H1 (cell line): ENCODE measurements around the gene C2CD4A. TPM values are rescaled to one million over a fixed set of nuclear protein-coding genes. Genes with fewer than 3 reads are reported as not detected.

Experiments
- CTCF ChIA-PET: fragments of 300-600 bp; sonication (Branson Sonifier 250); formaldehyde crosslinking; loops from one replicate; lab custom pipeline; 2021; ENCODE audit not compliant: partially characterized antibody; lab: Charles Lee
- POLR2A ChIA-PET: fragments of 300-600 bp; sonication (Branson Sonifier 250); formaldehyde crosslinking; loops from one replicate; lab custom pipeline; 2021; ENCODE audit warnings: inconsistent platforms; ENCODE audit not compliant: partially characterized antibody; lab: Charles Lee
- DNase-seq, 2 experiments: peaks; one replicate each; pipeline versions ENCODE4 v3.0.0 to v3.0.0-alpha.2; 2010 to 2022; ENCODE audit warnings: low spot score in 2 of 2, low read depth in 1 of 2, mixed read lengths in 1 of 2
- FAIRE-seq: peaks from 2 replicates; lab custom pipeline; 2011; peaks lifted over from hg19 to GRCh38; lab: Jason Lieb, UNC
- H2AFZ ChIP-seq: 2 replicates; pipeline ENCODE4 v1.8.1; 2012; ENCODE audit warnings: low read length, inconsistent platforms
- H2AK5ac ChIP-seq: 2 replicates; pipeline ENCODE4 v1.6.1; 2013; ENCODE audit warnings: low read depth, low read length
- H2BK120ac ChIP-seq: replicated peaks from 2 replicates; pipeline ENCODE3; 2013; ENCODE audit warnings: low read depth, low read length, inconsistent platforms
- H2BK12ac ChIP-seq: 2 replicates; pipeline ENCODE4 v1.6.1; 2013; ENCODE audit warnings: low read depth, low read length
- H2BK15ac ChIP-seq: 2 replicates; pipeline ENCODE4 v1.6.1; 2013; ENCODE audit warnings: low read length
- H2BK20ac ChIP-seq: 2 replicates; pipeline ENCODE4 v1.6.1; 2013; ENCODE audit warnings: low read length
- H2BK5ac ChIP-seq: 2 replicates; pipeline ENCODE4 v1.6.1; 2013; ENCODE audit warnings: low read depth, low read length
- H3K14ac ChIP-seq: 2 replicates; pipeline ENCODE4 v1.6.1; 2013; ENCODE audit warnings: inconsistent platforms; ENCODE audit not compliant: insufficient read length
- H3K18ac ChIP-seq: 2 replicates; pipeline ENCODE4 v1.6.1; 2013; ENCODE audit warnings: low read length; ENCODE audit errors: extremely low read depth
- H3K23ac ChIP-seq: 2 replicates; pipeline ENCODE4 v1.6.1; 2013; ENCODE audit warnings: inconsistent platforms; ENCODE audit not compliant: insufficient read length
- H3K23me2 ChIP-seq: 2 replicates; pipeline ENCODE4 v1.6.1; 2013; ENCODE audit warnings: low read depth, low read length
- H3K27ac ChIP-seq: 2 replicates; pipeline ENCODE4 v1.6.1; 2011; ENCODE audit warnings: low read depth, low read length, inconsistent platforms
- H3K27me3 ChIP-seq, 4 experiments: replicated peaks in 1 of 4; 1 replicate in 1 of 4; 2 replicates in 3 of 4; pipeline versions ENCODE4 v1.6.1 to v1.8.1; 2011 to 2013; ENCODE audit warnings: low read length in 3 of 4, mild to moderate bottlenecking in 3 of 4, inconsistent platforms in 2 of 4, mixed read lengths in 2 of 4, moderate library complexity in 1 of 4; ENCODE audit not compliant: control insufficient read depth in 3 of 4, insufficient read depth in 3 of 4; ENCODE audit errors: extremely low read depth in 1 of 4
- H3K36me3 ChIP-seq, 4 experiments: 2 replicates each; pipeline versions ENCODE4 v1.6.1 to v1.8.1; 2011 to 2013; ENCODE audit warnings: mild to moderate bottlenecking in 4 of 4, low read length in 3 of 4, moderate library complexity in 2 of 4, control low read depth in 1 of 4, inconsistent platforms in 1 of 4; ENCODE audit not compliant: insufficient read depth in 4 of 4, control insufficient read depth in 2 of 4
- H3K4ac ChIP-seq: replicated peaks from 2 replicates; pipeline ENCODE3; 2013; ENCODE audit warnings: low read length, low read depth, mixed read lengths, inconsistent platforms; ENCODE audit not compliant: insufficient read length
- H3K4me1 ChIP-seq, 4 experiments: replicated peaks in 1 of 4; 1 replicate in 1 of 4; 2 replicates in 3 of 4; pipeline versions ENCODE4 v1.6.1 to v1.8.1; 2011 to 2013; ENCODE audit warnings: low read length in 3 of 4, inconsistent platforms in 2 of 4, mixed read lengths in 1 of 4; ENCODE audit not compliant: insufficient read depth in 4 of 4, control insufficient read depth in 3 of 4
- H3K4me2 ChIP-seq, 2 experiments: 2 replicates each; pipeline versions ENCODE4 v1.6.1 to v1.8.1; 2011 to 2013; ENCODE audit warnings: low read depth in 2 of 2, low read length in 2 of 2, control low read depth in 1 of 2, inconsistent platforms in 1 of 2, mild to moderate bottlenecking in 1 of 2; ENCODE audit not compliant: insufficient read depth in 1 of 2
- H3K4me3 ChIP-seq, 4 experiments: fragments of 200-600, 300-600 bp in 1 of 4; sonication (generic), shearing (Covaris generic), sonication (Bioruptor Twin) in 1 of 4; 2 replicates each; pipeline versions ENCODE4 v1.5.1 to v1.8.1; 2011 to 2016; ENCODE audit warnings: low read length in 4 of 4, low read depth in 3 of 4, control low read depth in 2 of 4, inconsistent platforms in 2 of 4, mild to moderate bottlenecking in 2 of 4, mixed read lengths in 1 of 4, moderate library complexity in 1 of 4; ENCODE audit not compliant: insufficient read depth in 2 of 4; ENCODE audit errors: extremely low read depth in 1 of 4
- H3K56ac ChIP-seq: replicated peaks from 2 replicates; pipeline ENCODE3; 2013; ENCODE audit warnings: low read depth, mild to moderate bottlenecking, mixed read lengths, low read length, inconsistent platforms; ENCODE audit not compliant: insufficient read length
- H3K79me1 ChIP-seq: 2 replicates; pipeline ENCODE4 v1.6.1; 2013; ENCODE audit warnings: low read depth, low read length, control low read depth
- H3K79me2 ChIP-seq, 2 experiments: 2 replicates each; pipeline versions ENCODE4 v1.6.1 to v1.8.1; 2012 to 2013; ENCODE audit warnings: low read length in 2 of 2, mild to moderate bottlenecking in 2 of 2, inconsistent platforms in 1 of 2; ENCODE audit not compliant: insufficient read depth in 2 of 2, control insufficient read depth in 1 of 2
- H3K9ac ChIP-seq, 4 experiments: replicated peaks in 1 of 4; 1 replicate in 1 of 4; 2 replicates in 3 of 4; pipeline versions ENCODE4 v1.6.1 to v1.8.1; 2011 to 2013; ENCODE audit warnings: low read depth in 3 of 4, low read length in 3 of 4, control low read depth in 2 of 4, mild to moderate bottlenecking in 2 of 4, moderate library complexity in 2 of 4, inconsistent platforms in 1 of 4; ENCODE audit errors: extremely low read depth in 1 of 4
- H3K9me3 ChIP-seq, 2 experiments: 2 replicates each; pipeline versions ENCODE4 v1.6.1 to v1.8.1; 2012 to 2013; ENCODE audit warnings: mild to moderate bottlenecking in 2 of 2, moderate library complexity in 2 of 2, control low read depth in 1 of 2, inconsistent platforms in 1 of 2, low read depth in 1 of 2, low read length in 1 of 2, mixed read lengths in 1 of 2; ENCODE audit not compliant: insufficient read depth in 2 of 2
- H4K20me1 ChIP-seq, 2 experiments: replicated peaks in 1 of 2; 2 replicates each; pipeline versions ENCODE3 to v1.8.1; 2011 to 2013; ENCODE audit warnings: inconsistent platforms in 2 of 2, low read length in 2 of 2, mild to moderate bottlenecking in 1 of 2; ENCODE audit not compliant: insufficient read depth in 2 of 2, control insufficient read depth in 1 of 2
- H4K5ac ChIP-seq: 2 replicates; pipeline ENCODE4 v1.6.1; 2013; ENCODE audit warnings: low read length, low read depth, mixed read lengths, inconsistent platforms; ENCODE audit not compliant: insufficient read length
- H4K8ac ChIP-seq: 2 replicates; pipeline ENCODE4 v1.8.0; 2013; ENCODE audit warnings: mild to moderate bottlenecking, moderate library complexity, low read length, inconsistent platforms; ENCODE audit not compliant: insufficient read depth; ENCODE audit errors: extremely low read depth
- H4K91ac ChIP-seq: replicated peaks from 2 replicates; pipeline ENCODE3; 2013; ENCODE audit warnings: low read length, mixed read lengths, inconsistent platforms; ENCODE audit not compliant: insufficient read length
- ASH2L ChIP-seq: fragments of 200-600, 300-600 bp; sonication (generic); IDR thresholded peaks from one replicate; pipeline ENCODE4 v1.7.1; 2017; ENCODE audit warnings: low read length
- EP300 ChIP-seq, 2 experiments: IDR thresholded peaks; 1 replicate in 1 of 2; 2 replicates in 1 of 2; pipeline ENCODE4 v1.6.1; 2011 to 2012; ENCODE audit warnings: low read depth in 2 of 2, low read length in 2 of 2, mild to moderate bottlenecking in 2 of 2, borderline replicate concordance in 1 of 2, inconsistent platforms in 1 of 2, moderate library complexity in 1 of 2
- JUND ChIP-seq: IDR thresholded peaks from 2 replicates; pipeline ENCODE4 v1.6.1; 2011; ENCODE audit warnings: mild to moderate bottlenecking, improper control_type of control experiment, low read length
- RAD21 ChIP-seq, 2 experiments: IDR thresholded peaks in 1 of 2; conservative IDR thresholded peaks in 1 of 2; 2 replicates each; pipeline ENCODE4 v1.6.1; 2011; ENCODE audit warnings: low read depth in 2 of 2, low read length in 2 of 2, improper control_type of control experiment in 1 of 2, inconsistent platforms in 1 of 2, mild to moderate bottlenecking in 1 of 2, moderate library complexity in 1 of 2
- SIN3A ChIP-seq, 2 experiments: IDR thresholded peaks in 1 of 2; conservative IDR thresholded peaks in 1 of 2; 2 replicates each; pipeline ENCODE4 v1.6.1; 2011 to 2012; ENCODE audit warnings: low read length in 2 of 2, improper control_type of control experiment in 1 of 2, low read depth in 1 of 2, mild to moderate bottlenecking in 1 of 2
- SP2 ChIP-seq: IDR thresholded peaks from 2 replicates; pipeline ENCODE4 v1.6.1; 2012; ENCODE audit warnings: mild to moderate bottlenecking, low read length, inconsistent platforms
- ZNF274 ChIP-seq: IDR thresholded peaks from 2 replicates; pipeline ENCODE4 v1.7.0; 2012; ENCODE audit warnings: low read length, borderline replicate concordance; ENCODE audit errors: extremely low read depth
- WGBS, 2 experiments: shearing (Covaris generic) in 1 of 2; methylation state at CpG; one replicate each; pipeline versions ENCODE4 v1.1.6 to v1.1.7; 2013 to 2015; ENCODE audit warnings: low lambda C conversion rate in 2 of 2, mixed read lengths in 2 of 2, inconsistent platforms in 1 of 2, low coverage in 1 of 2, missing lambda C conversion rate in 1 of 2; ENCODE audit not compliant: insufficient replicate concordance in 2 of 2, insufficient coverage in 1 of 2, insufficient read length in 1 of 2; ENCODE audit errors: extremely low coverage in 1 of 2, missing lambda C conversion rate in 1 of 2; 5-methylcytosine and 5-hydroxymethylcytosine counted together
- long read RNA-seq, 2 experiments: library from RNA in 1 of 2; library from capped mRNA in 1 of 2; stranded (forward); transcript quantifications; one replicate each; pipeline ENCODE4 v2.0.0, GENCODE V29; 2021; ENCODE audit warnings: inconsistent platforms in 1 of 2
- polyA minus RNA-seq, 3 experiments: library from RNA; depleted of rRNA, polyadenylated mRNA; stranded (reverse); fragments of >200 nt; gene quantifications; 1 replicate in 2 of 3; 2 replicates in 1 of 3; pipeline ENCODE4 v1.2.3, GENCODE V29; 2011
- polyA plus RNA-seq, 7 experiments: library from polyadenylated mRNA; depleted of rRNA in 3 of 7; stranded (reverse) in 5 of 7; unstranded in 2 of 7; fragments of >200 nt in 5 of 7; fragments of 200-250 nt in 2 of 7; gene quantifications; 1 replicate in 5 of 7; 2 replicates in 1 of 7; 4 replicates in 1 of 7; pipeline versions ENCODE4 v1.2.1 to v1.2.3, GENCODE V29; 2011 to 2013; ENCODE audit warnings: missing spikeins in 2 of 7, mixed read lengths in 2 of 7
- total RNA-seq: library from RNA; stranded (reverse); fragmentation: NEBNext Ultra II Directional; extraction: Animal tissue kit (Norgen Biotek cat#: 25700); gene quantifications from 2 replicates; pipeline ENCODE4 v1.2.1, GENCODE V29; 2021

The C2CD4A gene, protein sequence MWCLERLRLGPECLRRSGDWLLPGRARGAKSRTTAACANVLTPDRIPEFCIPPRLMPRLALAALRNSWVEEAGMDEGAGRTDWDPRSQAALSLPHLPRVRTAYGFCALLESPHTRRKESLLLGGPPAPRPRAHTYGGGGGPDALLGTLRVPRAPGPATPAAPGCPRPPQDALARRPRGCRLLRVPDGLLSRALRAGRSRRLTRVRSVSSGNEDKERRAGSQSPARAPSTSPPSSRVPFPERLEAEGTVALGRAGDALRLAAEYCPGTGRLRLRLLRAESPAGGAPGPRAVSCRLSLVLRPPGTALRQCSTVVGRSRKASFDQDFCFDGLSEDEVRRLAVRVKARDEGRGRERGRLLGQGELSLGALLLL
- not detected in 2 replicates for total RNA-seq
- not detected in 2 replicates for polyA plus RNA-seq (2011; rRNA removed)
- polyA plus RNA-seq (2011; cell fraction: cytosol; rRNA removed), result not detected
- polyA plus RNA-seq (2011; cell fraction: nucleus; rRNA removed), result not detected
- polyA plus RNA-seq (2012, experiment 1 of 2), result 0.10 TPM in 1 of 4 replicates, not detected in the others
- 0.04 TPM for polyA plus RNA-seq (2012, experiment 2 of 2)
- polyA plus RNA-seq (2013, experiment 1 of 2), result 0.04 TPM
- 0.04 TPM for polyA plus RNA-seq (2013, experiment 2 of 2)
- polyA minus RNA-seq (2011; rRNA and poly(A)+ RNA removed), result not detected in 2 replicates
- not detected for polyA minus RNA-seq (2011; cell fraction: cytosol; rRNA and poly(A)+ RNA removed)
- 0.40 TPM for polyA minus RNA-seq (2011; cell fraction: nucleus; rRNA and poly(A)+ RNA removed)
- long read RNA-seq, experiment 1, result 0 reads
- long read RNA-seq, experiment 2, result 0 reads

DNA sequence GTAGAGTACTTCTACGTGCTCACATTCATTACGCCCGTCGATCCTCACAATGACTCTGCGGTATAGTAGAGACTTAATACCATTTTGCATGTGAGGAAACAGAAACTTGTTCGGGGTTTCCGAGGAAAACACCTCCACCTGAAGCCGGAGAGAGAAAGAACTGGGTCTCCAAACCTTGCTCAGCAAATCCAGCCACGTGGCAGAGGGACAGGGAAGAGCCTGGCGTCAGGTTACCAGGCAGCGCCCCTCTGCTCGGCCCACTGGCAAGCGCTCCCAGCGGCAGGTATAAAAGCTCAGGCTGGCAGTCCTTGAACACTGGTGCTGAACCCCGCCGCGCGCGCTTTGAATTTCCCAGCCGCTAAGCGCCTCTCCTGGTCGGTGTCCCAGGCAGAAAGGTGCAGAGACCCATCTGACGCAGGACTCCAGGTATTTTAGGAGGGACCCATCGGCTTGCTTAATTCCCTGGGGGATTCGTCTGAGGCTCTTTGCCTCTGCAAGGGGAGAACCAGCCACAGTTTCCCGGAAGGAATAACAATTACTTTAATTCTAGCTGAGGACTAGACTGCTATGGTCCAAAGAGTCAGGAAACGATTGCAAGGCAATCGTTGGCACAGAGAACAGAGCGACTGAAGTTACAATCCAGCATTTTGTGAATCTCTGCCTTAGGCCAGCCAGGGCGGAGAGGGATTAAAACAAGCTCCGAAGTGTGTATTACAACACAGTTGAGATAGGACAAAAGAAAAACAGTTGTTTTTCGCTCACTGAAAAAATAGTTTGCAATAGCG is at the start of gene C2CD4A:
TSS of gene C2CD4A (plus strand) at position 315 of the 785 bp plus-strand sequence. CDS start 637 bp downstream, outside the sequence.
- Histone ChIP-seq H2BK15ac (no peak within 1 kb of the TSS), H3K23ac (no peak within 1 kb of the TSS), H3K9me3 (no peaks in the 10 kb centered on the region), H4K20me1 (peaks cover 0 to 5% of the 10 kb centered on the region in 2 experiments), H3K27ac (no peak within 1 kb of the TSS), H3K56ac (no peak within 1 kb of the TSS), H3K4me1 (peaks cover 3 to 7% (median 6%) of the 10 kb centered on the region in 4 experiments; a peak in 4 of 7 replicates), H3K4ac (no peak within 1 kb of the TSS), H4K8ac (no peak within 1 kb of the TSS; the same call in 1 of the 2 replicates), H3K14ac (no peak within 1 kb of the TSS), H2AK5ac (no peak within 1 kb of the TSS), H3K18ac (0 out of 2 replicates have a peak within 1 kb of the TSS, but pooled peaks have one; percentile 2), H2BK5ac (no peak within 1 kb of the TSS), H4K5ac (no peak within 1 kb of the TSS), H3K79me2 (no peaks in the 10 kb centered on the region), H4K91ac (no peak within 1 kb of the TSS), H3K4me3 (peak within 1 kb of the TSS; percentile 7 to 48 (median 18); a peak in 7 of 8 replicates), H3K27me3 (peaks cover 15 to 45% (median 36%) of the 10 kb centered on the region in 4 experiments), H3K4me2 (peak within 1 kb of the TSS; percentile 62 to 70), H2BK20ac (no peak within 1 kb of the TSS), H3K9ac (no peak within 1 kb of the TSS), H3K79me1 (no peaks in the 10 kb centered on the region), H2BK12ac (peak within 1 kb of the TSS; percentile 83), H2AFZ (0 out of 2 replicates have a peak within 1 kb of the TSS, but pooled peaks have one; percentile 28), H3K36me3 (no peaks in the 10 kb centered on the region), H2BK120ac (no peak within 1 kb of the TSS), H3K23me2 (peaks cover 9% of the 10 kb centered on the region; the same call in 1 of the 2 replicates)
- POLR2A ChIA-PET, result interaction anchor here (1.0 kb wide), 1 partner anchor 9 kb away, joined by 3 read pairs; no protein-coding TSS in a partner anchor
- peak; percentile 67 to 87 for DNase-seq
- 10% methylated on average over 33 of the region's 33 CpGs; no CpG with 5 or more reads in 1 of the 2 experiments for WGBS, 2 experiments
- FAIRE-seq, result no peak
- CTCF ChIA-PET, result interaction anchor here (0.6 to 1.5 kb wide), 6 partner anchors 70 to 278 kb away, joined by 3 to 5 read pairs (median 3); no protein-coding TSS in a partner anchor
- TF ChIP-seq RAD21 (IDR thresholded peaks at IDR 0.05 in 1 of 2, conservative IDR thresholded peaks at IDR 0.05 in 1 of 2; ENCODE audit: low read depth in 2 of 2, low read length in 2 of 2), result no peak; a peak in 1 of 4 replicates
- no peak for TF ChIP-seq SP2
- TF ChIP-seq EP300 (IDR thresholded peaks at IDR 0.05; ENCODE audit: borderline replicate concordance in 1 of 2, low read depth in 2 of 2, low read length in 2 of 2), result no peak
- no peak for TF ChIP-seq JUND
- TF ChIP-seq ASH2L, result no peak
- peak; percentile 91 to 93 for TF ChIP-seq SIN3A (conservative IDR thresholded peaks at IDR 0.05 in 1 of 2, IDR thresholded peaks at IDR 0.05 in 1 of 2; ENCODE audit: low read depth in 1 of 2, low read length in 2 of 2)
- TF ChIP-seq ZNF274, result no peak
